ENCODE results near the gene FZR1. TPM values are rescaled to one million over a fixed set of nuclear protein-coding genes. Genes with fewer than 3 reads are reported as not detected.

Gene FZR1
- total RNA-seq, 1 experiment from 2014 or later, result 59.1 TPM

DNA sequence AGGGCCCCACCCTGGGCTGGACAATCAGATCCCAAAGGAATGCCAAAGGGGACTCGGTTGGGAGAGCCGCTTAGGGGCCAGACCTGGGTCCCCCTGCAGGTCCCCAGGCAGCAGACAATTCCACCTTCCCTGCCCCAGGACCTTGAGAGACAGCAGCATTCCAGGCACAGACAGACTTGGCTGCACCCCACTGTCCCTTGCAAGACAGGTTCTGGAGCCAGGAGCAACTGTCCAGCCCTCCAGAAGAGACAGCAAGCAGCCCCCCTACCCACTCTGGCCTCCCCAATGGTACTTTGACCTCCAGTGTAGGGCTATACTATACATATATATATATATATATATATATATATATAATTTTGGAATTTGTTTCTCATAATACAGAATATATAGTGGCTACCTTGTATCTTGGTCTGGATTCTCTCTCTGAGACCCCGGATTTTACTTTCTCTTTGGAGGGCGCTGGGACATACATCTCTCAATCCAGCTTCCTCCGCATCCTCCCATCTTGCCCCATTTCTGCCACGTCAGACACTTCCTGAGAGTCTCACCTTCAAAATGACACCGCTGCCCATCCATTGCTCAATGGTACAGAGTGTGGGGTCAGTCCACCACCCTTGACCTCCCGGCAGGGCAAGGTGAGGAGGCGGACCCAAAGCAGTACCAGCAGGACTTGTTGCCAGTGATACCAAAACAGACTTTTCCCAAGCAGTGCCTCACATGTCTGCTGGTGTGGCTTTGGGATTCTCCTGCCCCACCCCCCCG is 38.5 kb upstream of the FZR1 start:
- no peak for DNase-seq
- no peaks in the 10 kb centered on the region for H3K9me3 Mint-ChIP-seq (ENCODE audit: unreplicated experiment)
- H3K27me3 Mint-ChIP-seq (ENCODE audit: insufficient read depth, unreplicated experiment), result no peaks in the 10 kb centered on the region
- no peaks in the 10 kb centered on the region for H3K27me3 ChIP-seq (replicated peaks; ENCODE audit: control insufficient read depth, insufficient read depth, low read length)
- TF ChIP-seq, protein P1, sequence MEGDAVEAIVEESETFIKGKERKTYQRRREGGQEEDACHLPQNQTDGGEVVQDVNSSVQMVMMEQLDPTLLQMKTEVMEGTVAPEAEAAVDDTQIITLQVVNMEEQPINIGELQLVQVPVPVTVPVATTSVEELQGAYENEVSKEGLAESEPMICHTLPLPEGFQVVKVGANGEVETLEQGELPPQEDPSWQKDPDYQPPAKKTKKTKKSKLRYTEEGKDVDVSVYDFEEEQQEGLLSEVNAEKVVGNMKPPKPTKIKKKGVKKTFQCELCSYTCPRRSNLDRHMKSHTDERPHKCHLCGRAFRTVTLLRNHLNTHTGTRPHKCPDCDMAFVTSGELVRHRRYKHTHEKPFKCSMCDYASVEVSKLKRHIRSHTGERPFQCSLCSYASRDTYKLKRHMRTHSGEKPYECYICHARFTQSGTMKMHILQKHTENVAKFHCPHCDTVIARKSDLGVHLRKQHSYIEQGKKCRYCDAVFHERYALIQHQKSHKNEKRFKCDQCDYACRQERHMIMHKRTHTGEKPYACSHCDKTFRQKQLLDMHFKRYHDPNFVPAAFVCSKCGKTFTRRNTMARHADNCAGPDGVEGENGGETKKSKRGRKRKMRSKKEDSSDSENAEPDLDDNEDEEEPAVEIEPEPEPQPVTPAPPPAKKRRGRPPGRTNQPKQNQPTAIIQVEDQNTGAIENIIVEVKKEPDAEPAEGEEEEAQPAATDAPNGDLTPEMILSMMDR (IDR thresholded peaks at IDR 0.05; ENCODE audit: insufficient read depth in 1 of 2, low read depth in 1 of 2, low read length in 1 of 2, severe bottlenecking in 1 of 2, unreplicated experiment in 1 of 2), result no peak
- H3K4me3 ChIP-seq (ENCODE audit: low read depth, low read length), result no peak overlapping the region
- CTCF ChIA-PET, result no interaction called here
- H3K36me3 ChIP-seq (ENCODE audit: control insufficient read depth, insufficient read depth, low read length), result no peaks in the 10 kb centered on the region
- no peaks in the 10 kb centered on the region for H3K4me1 Mint-ChIP-seq (ENCODE audit: low read depth, unreplicated experiment)
- no peak overlapping the region for H3K4me3 Mint-ChIP-seq (ENCODE audit: unreplicated experiment)
- POLR2A ChIA-PET, result no interaction called here
- H3K4me1 ChIP-seq, result peaks cover 5% of the 10 kb centered on the region
- H3K27ac Mint-ChIP-seq (ENCODE audit: unreplicated experiment), result no peak overlapping the region
- peaks cover 3% of the 10 kb centered on the region for H3K36me3 Mint-ChIP-seq (ENCODE audit: insufficient read depth, unreplicated experiment)
- no TSS peak for BruUV-seq (replicated peaks)
- no peaks in the 10 kb centered on the region for H3K9me3 ChIP-seq
- intact Hi-C loops (cut with micrococcal nuclease; ENCODE audit: unreplicated experiment), result no loop called here

DNA sequence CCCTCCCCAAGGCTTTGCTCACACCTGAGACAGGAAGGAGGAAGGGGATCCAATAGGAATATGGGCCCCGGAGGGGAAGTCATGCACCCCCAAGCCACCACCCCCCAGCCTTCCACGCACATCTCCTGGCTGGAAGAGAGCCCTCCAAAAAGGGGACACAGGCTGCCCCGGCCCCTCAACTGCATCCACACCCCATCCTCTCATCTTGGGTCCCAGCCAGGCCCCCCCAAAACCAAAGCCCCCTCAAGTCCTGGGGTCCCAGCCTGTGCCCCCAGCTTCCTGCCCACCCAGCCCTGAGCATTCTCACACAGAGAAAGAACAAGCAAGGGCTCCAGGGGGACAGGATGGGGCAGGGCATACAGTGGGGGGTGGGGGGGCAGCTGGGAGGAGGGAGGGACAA is 37.9 kb upstream of the FZR1 start:
- Histone ChIP-seq H3K9me3 (no peaks in the 10 kb centered on the region), H3K4me1 (peaks cover 11% of the 10 kb centered on the region), H3K27me3 (replicated peaks; ENCODE audit: control insufficient read depth, insufficient read depth, low read length) (no peaks in the 10 kb centered on the region), H3K4me3 (ENCODE audit: low read depth, low read length) (no peak overlapping the region), H3K36me3 (ENCODE audit: control insufficient read depth, insufficient read depth, low read length) (no peaks in the 10 kb centered on the region)
- no peaks in the 10 kb centered on the region for H3K9me3 Mint-ChIP-seq (ENCODE audit: unreplicated experiment)
- H3K27me3 Mint-ChIP-seq (ENCODE audit: insufficient read depth, unreplicated experiment), result no peaks in the 10 kb centered on the region
- intact Hi-C loops (cut with micrococcal nuclease; ENCODE audit: unreplicated experiment), result no loop called here
- H3K4me3 Mint-ChIP-seq (ENCODE audit: unreplicated experiment), result no peak overlapping the region
- H3K4me1 Mint-ChIP-seq (ENCODE audit: low read depth, unreplicated experiment), result no peaks in the 10 kb centered on the region
- CTCF ChIA-PET, result no interaction called here
- no peak for DNase-seq
- POLR2A ChIA-PET, result no interaction called here
- no peak overlapping the region for H3K27ac Mint-ChIP-seq (ENCODE audit: unreplicated experiment)
- no TSS peak for BruUV-seq (replicated peaks)
- no peaks in the 10 kb centered on the region for H3K36me3 Mint-ChIP-seq (ENCODE audit: insufficient read depth, unreplicated experiment)
- TF ChIP-seq, protein P1 (IDR thresholded peaks at IDR 0.05; ENCODE audit: insufficient read depth in 1 of 2, low read depth in 1 of 2, low read length in 1 of 2, severe bottlenecking in 1 of 2, unreplicated experiment in 1 of 2), result no peak

DNA sequence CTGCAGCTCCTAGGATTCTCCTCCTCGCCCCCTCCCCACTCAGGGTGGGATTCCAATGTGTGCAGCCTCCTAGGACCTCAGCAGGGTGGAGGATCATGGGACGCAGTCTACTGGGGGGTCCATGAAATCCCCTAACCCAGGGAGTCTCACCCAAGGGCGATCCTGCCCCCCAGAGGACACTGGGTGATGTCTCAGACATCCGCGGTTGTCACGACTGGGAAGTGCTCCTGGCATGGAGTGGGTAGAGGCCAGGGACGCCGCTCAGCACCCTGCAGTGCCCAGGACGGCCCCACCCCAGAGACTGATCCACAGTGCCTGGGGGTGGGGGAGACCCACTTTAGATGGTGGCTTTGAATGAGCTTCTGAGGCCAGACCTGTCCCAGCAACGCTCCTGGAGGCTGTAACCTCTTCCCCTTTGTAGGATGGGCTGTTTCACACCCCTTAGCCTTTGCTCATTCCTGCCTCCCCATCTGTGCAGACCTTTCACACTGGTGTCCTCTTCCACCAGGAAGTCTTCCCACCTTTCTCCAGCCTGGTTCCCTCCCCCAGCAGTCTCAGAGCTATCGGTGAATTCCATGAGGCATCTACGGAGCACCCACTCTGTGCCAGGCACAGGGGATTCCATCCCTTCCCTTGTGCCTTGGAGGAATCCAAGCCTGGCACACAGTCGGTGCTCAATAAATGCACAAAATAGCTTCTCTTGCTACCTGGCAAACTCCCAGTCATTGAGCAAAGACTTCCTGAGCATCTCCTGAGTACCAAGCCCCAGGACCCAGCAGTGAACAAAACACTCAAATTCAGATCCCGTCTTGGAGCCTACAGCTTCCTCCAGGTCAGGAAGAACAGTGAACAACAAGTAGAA is 36.2 kb upstream of the FZR1 start:
- Mint-ChIP-seq H3K4me1 (ENCODE audit: low read depth, unreplicated experiment) (no peaks in the 10 kb centered on the region), H3K4me3 (ENCODE audit: unreplicated experiment) (no peak overlapping the region), H3K27ac (ENCODE audit: unreplicated experiment) (no peak overlapping the region), H3K36me3 (ENCODE audit: insufficient read depth, unreplicated experiment) (no peaks in the 10 kb centered on the region), H3K27me3 (ENCODE audit: insufficient read depth, unreplicated experiment) (no peaks in the 10 kb centered on the region), H3K9me3 (ENCODE audit: unreplicated experiment) (no peaks in the 10 kb centered on the region)
- intact Hi-C loops (cut with micrococcal nuclease; ENCODE audit: unreplicated experiment), result no loop called here
- no peaks in the 10 kb centered on the region for H3K9me3 ChIP-seq
- H3K36me3 ChIP-seq (ENCODE audit: control insufficient read depth, insufficient read depth, low read length), result no peaks in the 10 kb centered on the region
- ChIA-PET CTCF (interaction anchor here (1.0 to 1.5 kb wide), 2 partner anchors 15 to 37 kb away, joined by 4 to 5 read pairs; no protein-coding TSS in a partner anchor), POLR2A (no interaction called here)
- DNase-seq, result no peak
- H3K27me3 ChIP-seq (replicated peaks; ENCODE audit: control insufficient read depth, insufficient read depth, low read length), result no peaks in the 10 kb centered on the region
- peaks cover 28% of the 10 kb centered on the region for H3K4me1 ChIP-seq
- TF ChIP-seq, protein P1 (IDR thresholded peaks at IDR 0.05; ENCODE audit: insufficient read depth in 1 of 2, low read depth in 1 of 2, low read length in 1 of 2, severe bottlenecking in 1 of 2, unreplicated experiment in 1 of 2), result no peak
- H3K4me3 ChIP-seq (ENCODE audit: low read depth, low read length), result no peak overlapping the region
- no TSS peak for BruUV-seq (replicated peaks)

Data from Caco-2 (cell line).